Panc1 (cell line): ENCODE data around the gene CDK5RAP3. TPM values are rescaled to one million over a fixed set of nuclear protein-coding genes. Genes with fewer than 3 reads are reported as not detected.

Source experiments
- ATAC-seq: fragments of 200-7000 bp; cut with Tn5 transposase; 2 replicates; pipeline ENCODE4 v1.9.1; 2020; ENCODE audit warnings: mild to moderate bottlenecking, moderate library complexity
- BruUV-seq: library from RNA; stranded (reverse); fragments of 400-500 nt; replicated peaks from 2 replicates; lab custom pipeline; 2021; lab: Mats Ljungman, UMichigan
- CTCF ChIA-PET: fragments of 300-600 bp; sonication (Branson Sonifier 250); formaldehyde crosslinking; loops from one replicate; lab custom pipeline; 2022; ENCODE audit warnings: antibody characterized with exemption; lab: Charles Lee
- POLR2A ChIA-PET: fragments of 300-600 bp; sonication (Branson Sonifier 250); formaldehyde crosslinking; loops from one replicate; lab custom pipeline; 2022; ENCODE audit warnings: antibody characterized with exemption; lab: Charles Lee
- DNase-seq: peaks from one replicate; pipeline ENCODE4 v3.0.0-alpha.2; 2010; ENCODE audit warnings: low read depth, low spot score
- H3K27ac ChIP-seq: 2 replicates; pipeline ENCODE4 v1.5.1; 2011; ENCODE audit warnings: mild to moderate bottlenecking, low read length, inconsistent platforms
- H3K27me3 ChIP-seq: fragments of 200-500 bp; sonication (Bioruptor generic); 2 replicates; pipeline ENCODE4 v1.6.0; 2014; ENCODE audit warnings: low read length, inconsistent platforms; ENCODE audit not compliant: control insufficient read depth, insufficient read depth
- H3K36me3 ChIP-seq: fragments of 200-500 bp; sonication (Bioruptor generic); 2 replicates; pipeline ENCODE4 v1.5.1; 2014; ENCODE audit warnings: inconsistent platforms, mild to moderate bottlenecking, low read length, moderate library complexity; ENCODE audit not compliant: control insufficient read depth, insufficient read depth
- H3K4me1 ChIP-seq: 2 replicates; pipeline ENCODE4 v1.5.1; 2011; ENCODE audit warnings: inconsistent platforms, mild to moderate bottlenecking, low read length, moderate library complexity; ENCODE audit not compliant: control insufficient read depth, insufficient read depth
- H3K4me3 ChIP-seq, 2 experiments: 2 replicates each; pipeline ENCODE4 v1.5.1; 2011 to 2012; ENCODE audit warnings: low read depth in 2 of 2, low read length in 2 of 2, mild to moderate bottlenecking in 2 of 2, inconsistent platforms in 1 of 2, moderate library complexity in 1 of 2
- H3K9me3 ChIP-seq: fragments of 200-500 bp; sonication (Bioruptor generic); 2 replicates; pipeline ENCODE4 v1.5.1; 2014; ENCODE audit warnings: low read depth, mild to moderate bottlenecking, inconsistent platforms, low read length, moderate library complexity; ENCODE audit not compliant: control insufficient read depth, insufficient read depth
- POLR2AphosphoS5 ChIP-seq: IDR thresholded peaks from 2 replicates; pipeline ENCODE4 v1.6.1; 2012; ENCODE audit warnings: mild to moderate bottlenecking, low read depth, low read length, moderate library complexity
- SIN3A ChIP-seq: IDR thresholded peaks from 2 replicates; pipeline ENCODE4 v1.6.1; 2012; ENCODE audit warnings: low read depth, mild to moderate bottlenecking, low read length, moderate library complexity, borderline replicate concordance; ENCODE audit not compliant: insufficient read depth
- TCF7L2 ChIP-seq: IDR thresholded peaks from 2 replicates; pipeline ENCODE4 v1.6.1; 2011; ENCODE audit warnings: mild to moderate bottlenecking, low read depth, low read length, inconsistent platforms
- in situ Hi-C: cut with HindIII; loops from 2 replicates; pipeline ENCODE4 v1.10.0; 2016; ENCODE audit warnings: low sequenced_read_pairs, low pct_unique_long_range_greater_than_20kb
- intact Hi-C: fragments of 100-400 bp; cut with micrococcal nuclease; formaldehyde crosslinking; loops from one replicate; pipeline ENCODE4 v1.10.0; 2022; ENCODE audit not compliant: unreplicated experiment
- total RNA-seq: library from RNA; stranded (reverse); gene quantifications from one replicate; pipeline ENCODE4 v1.2.1, GENCODE V29; 2021; ENCODE audit not compliant: unreplicated experiment
- TF ChIP-seq, protein P1 (sequence below), 2 experiments: IDR thresholded peaks; 2 replicates each; pipeline ENCODE4 v1.6.1; 2011 to 2012; ENCODE audit warnings: low read depth in 2 of 2, control low read depth in 1 of 2, low read length in 1 of 2, mild to moderate bottlenecking in 1 of 2, moderate library complexity in 1 of 2; ENCODE audit not compliant: insufficient read depth in 1 of 2
- TF ChIP-seq, protein P2 (sequence below): fragments of 450-650 bp; IDR thresholded peaks from 2 replicates; pipeline ENCODE4 v1.5.1; 2017; ENCODE audit warnings: mild to moderate bottlenecking

CDK5RAP3 gene
- total RNA-seq, 1 experiment from 2014 or later, result 193 TPM

DNA sequence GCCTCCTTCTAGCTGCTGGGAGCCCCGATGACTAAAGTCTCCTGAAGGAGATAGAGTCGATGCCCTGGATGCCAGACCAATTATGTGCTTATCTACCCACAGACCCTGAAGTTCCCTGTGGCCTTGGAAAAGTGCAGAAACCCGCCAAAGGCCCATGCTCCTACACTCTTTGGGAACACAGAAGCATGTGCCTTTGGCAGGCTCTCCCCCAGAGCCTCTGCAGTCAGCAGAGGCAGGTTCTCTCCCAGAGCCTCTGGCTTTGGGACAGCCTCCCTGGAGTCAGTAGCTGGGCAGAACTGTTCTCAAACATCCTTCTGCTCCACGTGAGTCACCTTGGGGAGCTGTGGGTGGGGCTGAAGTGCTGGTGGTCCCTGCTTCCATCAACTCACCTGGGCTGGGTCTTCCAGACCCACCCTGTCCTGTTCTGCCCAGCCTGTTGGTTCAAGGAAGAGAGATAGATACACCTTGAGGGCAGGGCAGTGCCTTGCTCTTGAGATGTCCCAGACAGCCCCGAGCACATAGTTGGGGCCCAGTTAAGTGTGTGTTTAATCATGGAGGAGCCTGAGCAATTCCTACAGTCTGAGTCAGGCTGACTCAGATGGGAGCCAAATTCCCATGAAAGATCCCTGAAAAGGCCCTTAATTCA lies 3.2 kb upstream of the CDK5RAP3 start:
- DNase-seq (no peak), ATAC-seq (no peak)
- H3K9me3 ChIP-seq, result no peaks in the 10 kb centered on the region
- in situ Hi-C loops (no loop called here), intact Hi-C loops (no loop called here)
- CTCF ChIA-PET, result interaction anchor here (0.7 to 1.2 kb wide), 2 partner anchors 21 to 22 kb away, joined by 3 to 5 read pairs; no protein-coding TSS in a partner anchor
- H3K27ac ChIP-seq, result 0 out of 2 replicates have a peak overlapping the region, but pooled peaks have one; percentile 10
- TF ChIP-seq SIN3A (no peak), POLR2AphosphoS5 (no peak), TCF7L2 (no peak)
- TF ChIP-seq, protein P1, sequence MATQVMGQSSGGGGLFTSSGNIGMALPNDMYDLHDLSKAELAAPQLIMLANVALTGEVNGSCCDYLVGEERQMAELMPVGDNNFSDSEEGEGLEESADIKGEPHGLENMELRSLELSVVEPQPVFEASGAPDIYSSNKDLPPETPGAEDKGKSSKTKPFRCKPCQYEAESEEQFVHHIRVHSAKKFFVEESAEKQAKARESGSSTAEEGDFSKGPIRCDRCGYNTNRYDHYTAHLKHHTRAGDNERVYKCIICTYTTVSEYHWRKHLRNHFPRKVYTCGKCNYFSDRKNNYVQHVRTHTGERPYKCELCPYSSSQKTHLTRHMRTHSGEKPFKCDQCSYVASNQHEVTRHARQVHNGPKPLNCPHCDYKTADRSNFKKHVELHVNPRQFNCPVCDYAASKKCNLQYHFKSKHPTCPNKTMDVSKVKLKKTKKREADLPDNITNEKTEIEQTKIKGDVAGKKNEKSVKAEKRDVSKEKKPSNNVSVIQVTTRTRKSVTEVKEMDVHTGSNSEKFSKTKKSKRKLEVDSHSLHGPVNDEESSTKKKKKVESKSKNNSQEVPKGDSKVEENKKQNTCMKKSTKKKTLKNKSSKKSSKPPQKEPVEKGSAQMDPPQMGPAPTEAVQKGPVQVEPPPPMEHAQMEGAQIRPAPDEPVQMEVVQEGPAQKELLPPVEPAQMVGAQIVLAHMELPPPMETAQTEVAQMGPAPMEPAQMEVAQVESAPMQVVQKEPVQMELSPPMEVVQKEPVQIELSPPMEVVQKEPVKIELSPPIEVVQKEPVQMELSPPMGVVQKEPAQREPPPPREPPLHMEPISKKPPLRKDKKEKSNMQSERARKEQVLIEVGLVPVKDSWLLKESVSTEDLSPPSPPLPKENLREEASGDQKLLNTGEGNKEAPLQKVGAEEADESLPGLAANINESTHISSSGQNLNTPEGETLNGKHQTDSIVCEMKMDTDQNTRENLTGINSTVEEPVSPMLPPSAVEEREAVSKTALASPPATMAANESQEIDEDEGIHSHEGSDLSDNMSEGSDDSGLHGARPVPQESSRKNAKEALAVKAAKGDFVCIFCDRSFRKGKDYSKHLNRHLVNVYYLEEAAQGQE (IDR thresholded peaks at IDR 0.05; ENCODE audit: insufficient read depth in 1 of 2, low read depth in 2 of 2, low read length in 1 of 2), result no peak
- TF ChIP-seq, protein P2, sequence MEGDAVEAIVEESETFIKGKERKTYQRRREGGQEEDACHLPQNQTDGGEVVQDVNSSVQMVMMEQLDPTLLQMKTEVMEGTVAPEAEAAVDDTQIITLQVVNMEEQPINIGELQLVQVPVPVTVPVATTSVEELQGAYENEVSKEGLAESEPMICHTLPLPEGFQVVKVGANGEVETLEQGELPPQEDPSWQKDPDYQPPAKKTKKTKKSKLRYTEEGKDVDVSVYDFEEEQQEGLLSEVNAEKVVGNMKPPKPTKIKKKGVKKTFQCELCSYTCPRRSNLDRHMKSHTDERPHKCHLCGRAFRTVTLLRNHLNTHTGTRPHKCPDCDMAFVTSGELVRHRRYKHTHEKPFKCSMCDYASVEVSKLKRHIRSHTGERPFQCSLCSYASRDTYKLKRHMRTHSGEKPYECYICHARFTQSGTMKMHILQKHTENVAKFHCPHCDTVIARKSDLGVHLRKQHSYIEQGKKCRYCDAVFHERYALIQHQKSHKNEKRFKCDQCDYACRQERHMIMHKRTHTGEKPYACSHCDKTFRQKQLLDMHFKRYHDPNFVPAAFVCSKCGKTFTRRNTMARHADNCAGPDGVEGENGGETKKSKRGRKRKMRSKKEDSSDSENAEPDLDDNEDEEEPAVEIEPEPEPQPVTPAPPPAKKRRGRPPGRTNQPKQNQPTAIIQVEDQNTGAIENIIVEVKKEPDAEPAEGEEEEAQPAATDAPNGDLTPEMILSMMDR, result no peak
- H3K4me3 ChIP-seq, result no peak overlapping the region
- H3K4me1 ChIP-seq, result peaks cover 20% of the 10 kb centered on the region
- no peaks in the 10 kb centered on the region for H3K36me3 ChIP-seq
- POLR2A ChIA-PET, result no interaction called here
- H3K27me3 ChIP-seq, result no peaks in the 10 kb centered on the region
- BruUV-seq, result no TSS peak

DNA sequence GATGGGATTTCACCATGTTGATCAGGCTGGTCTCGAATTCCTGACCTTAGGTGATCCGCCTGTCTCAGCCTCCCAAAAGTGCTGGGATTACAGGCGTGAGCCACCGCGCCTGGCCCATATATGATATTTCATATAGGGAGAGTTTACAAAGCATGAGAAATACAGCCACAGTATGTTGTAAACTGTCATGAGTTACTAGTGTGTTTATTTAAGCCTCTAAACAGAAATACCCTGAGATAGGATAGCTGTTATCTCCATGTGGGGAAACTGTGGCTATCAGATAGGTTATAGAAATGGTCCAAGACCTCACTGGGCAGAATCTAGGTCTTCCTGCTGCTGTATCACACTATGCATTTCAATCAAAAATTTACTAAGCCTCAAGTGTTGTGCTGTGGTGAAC lies 2.1 kb upstream of the CDK5RAP3 start:
- TF ChIP-seq TCF7L2 (no peak), POLR2AphosphoS5 (no peak), SIN3A (no peak)
- TF ChIP-seq, protein P1 (IDR thresholded peaks at IDR 0.05; ENCODE audit: insufficient read depth in 1 of 2, low read depth in 2 of 2, low read length in 1 of 2), result no peak
- TF ChIP-seq, protein P2, result no peak

More for the DNA sequence above, 2.1 kb upstream of the CDK5RAP3 start:
- Histone ChIP-seq H3K4me1 (peaks cover 20% of the 10 kb centered on the region), H3K36me3 (no peaks in the 10 kb centered on the region; the same call in 1 of the 2 replicates), H3K9me3 (no peaks in the 10 kb centered on the region), H3K27me3 (no peaks in the 10 kb centered on the region), H3K4me3 (no peak overlapping the region), H3K27ac (no peak overlapping the region)
- no TSS peak for BruUV-seq
- ChIA-PET POLR2A (interaction anchor here (0.6 kb wide), 1 partner anchor 1662 kb away, joined by 8 read pairs; no protein-coding TSS in a partner anchor), CTCF (interaction anchor here (0.5 to 0.7 kb wide), 3 partner anchors 25 to 48 kb away, joined by 3 to 16 read pairs (median 3); no protein-coding TSS in a partner anchor)
- in situ Hi-C loops, result no loop called here
- DNase-seq (no peak), ATAC-seq (no peak)
- intact Hi-C loops, result no loop called here
